HG03342 (cell line): ENCODE measurements around the gene BAIAP2.
"Not testable (repeated sequence)": the region's sequence is repeated elsewhere in the genome, so short reads cannot be mapped to it uniquely, and the experiment has no call there.

Experiments used
- ATAC-seq: cut with Tn5 transposase; IDR thresholded peaks from one replicate; pipeline ENCODE4 v1.9.1; 2021; ENCODE audit warnings: mild to moderate bottlenecking, moderate library complexity; ENCODE audit not compliant: unreplicated experiment

Gene BAIAP2

DNA sequence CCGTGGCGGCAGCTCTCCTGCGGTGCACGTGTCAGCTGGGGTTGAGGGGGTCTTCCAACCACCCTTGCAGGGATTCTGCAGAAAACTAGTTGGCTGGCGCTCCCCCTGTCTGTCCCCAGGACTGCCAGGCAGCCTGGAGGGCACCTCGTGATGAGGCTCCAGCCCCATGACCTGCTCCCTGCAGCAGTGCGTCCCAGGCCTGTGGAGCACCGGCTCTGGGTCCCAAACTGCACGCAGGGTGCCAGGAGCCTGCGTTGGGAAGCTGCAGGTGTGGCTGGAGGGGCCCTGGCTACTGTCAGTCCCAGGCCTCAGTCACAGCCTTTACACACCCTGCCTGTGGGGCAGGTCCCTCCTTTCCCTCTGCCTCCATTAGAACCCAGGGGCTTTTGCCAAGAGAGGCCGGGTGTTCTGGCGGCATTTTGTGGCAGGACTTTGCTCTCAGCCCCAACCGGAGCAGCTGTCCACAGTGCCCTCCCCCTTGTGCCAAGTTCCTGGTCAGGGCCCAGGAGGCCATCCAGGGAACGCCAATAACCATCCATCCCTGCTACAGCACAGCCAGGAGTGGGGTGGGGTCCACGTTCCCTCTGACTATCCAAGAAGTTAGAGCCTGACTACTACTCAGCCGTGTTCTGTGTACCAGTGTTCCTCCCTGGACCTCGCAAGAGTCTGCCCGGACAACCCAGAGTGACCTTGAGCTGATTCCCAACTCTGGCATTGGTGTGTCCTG, 34.2 kb upstream of the BAIAP2 start:
- no peak for ATAC-seq

DNA sequence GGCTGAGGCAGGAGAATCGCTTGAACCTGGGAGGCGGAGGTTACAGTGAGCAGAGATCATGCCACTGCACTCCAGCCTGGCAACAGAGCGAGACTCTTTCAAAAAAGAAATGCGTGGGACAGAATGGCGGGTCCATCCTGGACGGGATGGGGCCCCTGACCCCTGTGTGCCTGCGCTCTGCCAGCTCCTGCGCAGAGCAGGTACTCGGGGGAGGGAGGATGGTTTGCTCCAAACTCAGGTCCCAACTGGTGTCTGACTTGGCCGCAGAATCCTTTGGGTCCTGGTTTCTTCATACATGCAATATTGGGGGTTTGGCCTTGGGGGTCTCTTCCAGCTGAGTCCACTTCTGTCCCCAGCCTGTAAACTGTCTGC, 33.0 kb upstream of the BAIAP2 start:
- no peak for ATAC-seq

DNA sequence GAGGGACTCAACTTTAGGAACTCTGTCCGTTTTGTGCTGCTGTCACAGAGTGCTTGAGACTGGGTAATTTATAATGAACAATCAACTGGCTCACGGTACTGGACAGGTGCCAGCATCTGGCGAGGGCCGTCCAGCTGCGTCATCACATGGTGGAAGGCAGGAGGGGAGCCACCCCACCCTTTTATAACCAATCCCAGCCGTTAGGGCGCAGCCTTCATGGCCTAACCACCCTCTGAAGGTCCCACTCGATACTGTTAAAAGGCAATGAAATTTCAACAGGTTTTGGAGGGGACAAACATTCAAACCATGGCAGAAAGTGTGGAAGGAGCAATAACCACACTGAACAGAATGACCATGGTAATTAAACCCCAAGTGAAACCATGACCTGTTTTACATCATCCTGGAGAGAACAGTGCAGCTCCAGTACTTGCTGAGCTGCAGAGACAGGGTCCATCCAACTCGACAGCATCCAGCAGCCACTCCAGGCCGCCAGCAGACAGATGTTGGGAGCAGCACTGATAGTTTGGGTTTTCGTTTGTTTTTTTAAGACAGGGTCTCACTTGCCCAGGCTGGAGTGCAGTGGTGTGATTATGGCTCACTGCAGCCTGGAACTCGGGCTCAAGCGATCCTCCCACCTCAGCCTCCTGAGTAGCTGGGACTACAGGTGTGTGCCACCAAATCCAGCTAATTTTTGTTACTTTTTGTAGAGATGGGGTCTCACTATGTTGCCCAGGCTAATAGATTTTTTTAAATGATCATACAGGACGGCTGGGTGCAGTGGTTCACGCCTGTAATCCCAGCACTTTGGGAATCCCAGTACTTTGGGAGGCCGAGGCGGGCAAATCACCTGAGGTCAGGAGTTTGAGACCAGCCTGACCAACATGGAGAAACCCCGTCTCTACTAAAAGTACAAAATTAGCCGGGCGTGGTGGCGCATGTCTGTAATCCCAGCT, 32.3 kb upstream of the BAIAP2 start:
- no peak for ATAC-seq

DNA sequence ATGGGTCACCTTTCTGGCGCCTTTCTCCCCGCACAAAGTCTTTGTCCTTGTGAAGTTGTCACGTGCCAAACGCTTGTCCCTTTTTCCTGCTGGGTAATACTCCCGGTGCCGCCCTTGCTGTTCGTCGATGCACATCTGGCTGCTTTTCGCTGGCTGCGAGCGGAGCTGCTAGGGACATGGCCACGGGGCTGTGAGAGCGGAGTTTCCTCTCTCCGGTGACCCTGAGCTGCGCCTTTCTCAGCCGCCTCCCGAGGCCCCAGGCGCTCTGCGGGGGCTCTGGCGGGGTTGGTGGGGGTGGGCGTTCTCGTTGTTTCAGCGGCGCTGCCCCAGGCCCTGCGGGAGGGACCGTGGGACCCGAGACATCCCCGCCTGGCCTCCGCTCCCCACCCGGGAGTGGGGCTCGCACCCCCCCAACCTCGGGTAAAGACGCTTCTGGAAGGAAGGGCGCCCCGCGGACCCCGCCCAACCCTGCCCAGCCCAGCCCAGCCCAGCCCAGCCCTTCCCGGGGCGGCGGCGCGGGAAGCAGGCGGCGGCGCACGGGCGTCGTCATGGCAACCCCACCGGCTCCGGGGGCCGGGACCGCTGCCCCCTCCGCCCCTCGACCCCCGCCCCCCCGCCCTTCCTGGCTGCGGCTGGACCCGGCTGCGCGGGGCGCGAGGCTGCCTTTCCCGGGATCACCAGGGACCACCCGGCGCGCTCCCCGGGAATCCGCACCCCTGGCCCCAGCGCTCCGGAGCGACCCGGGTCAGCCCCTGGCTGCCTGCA, 31.1 kb upstream of the BAIAP2 start:
- ATAC-seq = no peak

DNA sequence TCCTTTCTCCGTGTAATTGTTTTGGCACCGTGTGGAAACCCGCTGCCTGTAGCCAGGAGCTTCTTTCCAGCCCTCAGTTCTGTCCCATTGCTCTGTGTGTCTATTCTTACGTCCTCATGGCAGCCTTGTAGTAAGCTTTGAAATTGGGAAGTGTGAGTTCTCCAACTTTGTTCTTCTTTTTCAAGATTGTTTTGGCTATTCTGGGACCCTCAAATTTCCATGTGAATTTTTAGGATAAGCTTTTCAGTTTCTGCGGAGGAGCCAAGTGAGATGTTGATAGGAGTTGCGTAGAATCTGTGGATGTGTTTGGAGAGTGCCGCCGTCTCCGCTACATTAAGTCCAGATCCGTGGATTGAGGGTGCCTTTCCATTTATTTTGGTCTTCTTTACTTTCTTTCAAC, 28.1 kb upstream of the BAIAP2 start:
- ATAC-seq = no peak

DNA sequence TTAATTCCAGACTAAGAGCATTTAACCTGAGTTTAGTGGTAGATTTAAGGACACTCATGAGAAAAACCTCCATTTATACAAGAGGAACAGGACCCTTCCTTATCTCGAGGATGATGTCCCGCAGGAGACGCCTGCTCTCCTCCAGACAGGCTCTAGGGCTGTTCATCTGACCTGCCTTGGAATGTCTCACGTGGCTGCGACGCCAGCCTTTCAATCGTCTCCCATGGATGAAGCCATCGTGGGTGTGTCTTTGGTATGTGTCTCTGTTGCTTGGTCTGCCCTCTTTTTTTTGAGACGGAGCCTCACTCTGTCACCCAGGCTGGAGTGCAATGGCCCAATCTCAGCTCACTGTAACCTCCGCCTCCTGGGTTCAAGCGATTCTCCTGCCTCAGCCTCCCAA, 26.8 kb upstream of the BAIAP2 start:
- ATAC-seq = no peak

DNA sequence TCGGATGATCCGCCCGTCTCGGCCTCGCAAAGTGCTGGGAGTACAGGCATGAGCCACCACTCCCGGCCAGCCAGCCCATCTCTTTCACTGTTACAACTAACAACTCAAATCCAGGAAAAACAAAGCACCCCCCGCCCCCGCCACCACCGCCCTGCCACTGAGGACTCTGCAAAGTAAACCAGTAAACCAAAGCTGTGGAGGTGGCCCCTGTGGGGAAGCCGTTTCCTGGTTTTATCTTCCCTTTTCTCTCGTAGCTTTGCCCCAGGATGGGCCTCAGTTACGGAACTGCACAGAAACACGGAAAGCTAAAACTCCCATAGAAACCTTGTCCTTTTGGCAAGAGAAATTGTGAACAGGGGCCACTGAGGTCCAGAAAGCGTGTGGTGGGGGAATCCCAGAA, 25.8 kb upstream of the BAIAP2 start:
- no peak for ATAC-seq

DNA sequence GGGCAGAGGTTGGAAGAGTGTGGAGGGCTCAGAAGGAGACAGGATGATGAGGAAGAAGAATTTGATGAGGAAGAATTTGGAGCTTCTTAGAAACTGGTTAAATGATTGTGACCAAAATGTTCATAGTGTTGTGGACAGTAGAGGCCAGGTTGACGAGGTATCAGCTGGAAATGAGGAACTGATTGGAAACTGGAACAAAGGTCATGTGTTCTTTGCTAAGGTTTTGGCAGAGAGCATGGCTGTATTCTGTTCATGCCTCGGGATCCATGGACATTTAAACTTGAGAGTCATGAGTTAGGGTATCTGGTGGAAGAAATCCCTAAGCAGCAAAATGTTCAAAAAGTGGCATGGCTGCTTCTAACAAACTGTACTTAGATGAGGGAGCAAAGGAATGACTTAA, 24.0 kb upstream of the BAIAP2 start:
- ATAC-seq = no peak

DNA sequence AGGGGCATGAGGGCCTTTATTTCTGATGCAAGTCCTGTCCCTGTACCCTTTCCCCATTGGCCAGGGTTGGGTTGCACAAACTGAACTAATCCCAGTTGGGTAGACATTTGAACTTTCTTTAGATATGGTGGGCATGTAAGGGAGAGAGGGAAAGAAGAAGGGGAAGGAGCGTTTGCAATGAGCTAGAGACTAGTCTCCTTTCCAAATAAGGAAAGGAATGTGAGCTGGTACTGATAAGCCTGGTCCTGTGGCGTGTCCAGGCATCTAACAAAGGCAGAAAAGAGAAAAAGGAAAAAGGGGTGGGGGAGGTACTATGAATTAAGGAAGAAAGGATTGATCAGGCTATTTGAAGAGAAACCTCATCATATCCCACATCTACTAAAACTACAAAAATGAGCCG, 23.0 kb upstream of the BAIAP2 start:
- ATAC-seq = no peak

DNA sequence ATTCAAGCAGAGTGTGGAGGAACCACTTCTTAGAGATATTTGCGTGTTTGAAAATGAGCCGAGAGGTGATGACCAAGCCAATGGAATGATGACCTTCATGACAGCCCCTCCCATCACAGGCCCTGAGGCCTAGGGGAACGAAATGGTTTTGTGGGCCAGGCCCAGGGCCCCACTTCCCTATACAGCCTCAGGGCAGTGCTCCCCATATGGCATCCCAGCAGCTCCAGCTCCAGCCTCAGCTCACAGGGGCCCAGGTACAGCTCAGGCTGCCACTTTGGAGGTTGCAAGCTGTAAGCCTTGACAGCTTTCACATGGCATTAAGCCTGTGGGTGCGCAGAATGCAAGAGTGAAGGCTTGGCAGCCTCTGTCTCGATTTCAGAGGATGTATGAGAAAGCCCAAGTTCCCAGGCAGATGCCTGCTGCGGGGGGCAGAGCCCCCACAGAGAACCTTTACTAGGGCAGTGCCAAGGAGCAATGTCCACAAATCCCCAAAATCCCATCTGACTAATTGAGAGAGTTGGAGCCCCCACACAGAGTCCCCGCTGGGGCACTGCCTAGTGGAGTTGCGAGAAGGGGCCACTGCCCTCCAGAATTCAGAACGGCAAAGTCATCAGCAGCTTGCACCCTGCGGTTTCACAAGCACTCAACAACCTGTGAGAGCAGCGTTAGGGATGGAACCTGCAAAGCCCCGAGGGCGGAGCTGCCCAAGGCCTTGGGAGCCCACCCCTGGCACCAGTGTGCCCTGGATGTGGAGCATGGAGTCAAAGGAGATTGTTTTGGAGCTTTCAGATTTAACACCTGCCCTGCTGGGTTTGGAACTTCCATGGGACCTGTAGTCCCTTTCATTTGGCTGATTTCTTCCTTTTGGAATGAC, 22.1 kb upstream of the BAIAP2 start:
- ATAC-seq = no peak

DNA sequence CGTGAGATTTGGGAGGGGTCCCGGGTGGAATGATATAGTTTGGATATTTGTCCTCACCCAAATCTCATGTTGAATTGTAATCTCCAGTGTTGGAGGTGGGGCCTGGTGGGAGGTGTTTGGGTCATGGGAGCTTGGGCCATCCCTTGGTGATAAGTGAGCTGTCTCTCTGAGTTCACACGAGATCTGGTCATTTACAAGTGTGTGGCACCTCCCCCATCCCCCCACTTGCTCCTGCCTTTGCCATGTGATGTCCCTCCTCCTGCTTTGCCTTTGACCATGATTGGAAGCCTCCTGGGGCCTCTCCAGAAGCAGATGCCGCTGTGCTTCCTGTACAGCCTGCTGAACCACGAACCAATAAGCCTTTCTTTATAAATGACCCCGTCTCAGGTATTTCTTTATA, 21.3 kb upstream of the BAIAP2 start:
- ATAC-seq = no peak

DNA sequence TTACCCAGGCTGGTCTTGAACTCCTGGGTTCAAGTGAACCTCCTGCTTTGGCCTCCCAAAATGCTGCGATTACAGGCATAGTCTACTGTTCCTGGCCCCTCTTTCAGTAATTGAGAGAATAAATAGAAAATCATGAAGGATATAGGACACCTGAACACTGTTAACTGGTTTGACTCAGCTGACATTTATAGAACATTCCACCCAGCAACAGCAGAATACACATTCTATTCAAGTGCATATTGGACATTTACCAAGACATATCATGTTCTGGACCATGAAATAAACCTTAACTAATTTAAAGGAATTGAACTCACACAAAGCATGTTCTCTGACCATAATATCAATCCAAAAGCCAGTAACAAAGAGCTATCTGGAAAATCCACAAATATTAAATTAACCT, 19.8 kb upstream of the BAIAP2 start:
- ATAC-seq = no peak

DNA sequence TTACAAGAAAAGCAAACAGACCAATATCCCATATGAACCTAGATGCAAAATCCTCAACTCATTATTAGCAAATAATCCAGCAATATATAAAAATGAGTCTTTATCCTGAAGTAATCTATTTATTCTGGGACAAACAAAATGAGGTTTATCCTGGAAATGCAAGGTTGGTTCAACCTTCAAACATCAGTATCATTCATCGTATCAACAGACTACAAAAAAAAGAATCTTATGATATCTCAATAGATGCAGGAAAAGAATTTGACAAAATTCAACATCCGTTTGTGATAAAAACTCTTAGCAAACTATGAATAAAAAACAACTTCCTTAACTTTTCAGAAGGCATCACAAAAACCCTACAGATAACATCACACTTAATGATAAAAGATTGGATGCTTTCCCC, 18.4 kb upstream of the BAIAP2 start:
- ATAC-seq = no peak

DNA sequence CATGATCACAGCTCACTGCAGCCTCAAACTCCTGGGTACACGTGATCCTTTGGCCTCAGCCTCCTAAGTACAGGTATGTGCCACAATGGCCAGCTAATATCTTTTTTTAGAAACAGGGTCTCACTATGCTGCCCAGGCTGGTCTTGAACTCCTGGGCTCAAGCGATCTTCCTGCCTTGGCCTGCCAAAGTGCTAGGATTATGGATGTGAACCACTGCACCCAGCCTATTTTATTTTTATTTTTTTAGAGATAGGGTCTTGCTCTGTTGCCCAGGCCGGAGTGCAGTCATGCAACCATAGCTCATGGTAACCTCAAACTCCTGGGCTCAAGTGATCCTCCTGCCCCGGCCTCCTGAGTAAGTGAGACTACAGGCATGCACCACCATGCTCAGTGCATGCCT, 17.6 kb upstream of the BAIAP2 start:
- not testable (repeated sequence) for ATAC-seq

DNA sequence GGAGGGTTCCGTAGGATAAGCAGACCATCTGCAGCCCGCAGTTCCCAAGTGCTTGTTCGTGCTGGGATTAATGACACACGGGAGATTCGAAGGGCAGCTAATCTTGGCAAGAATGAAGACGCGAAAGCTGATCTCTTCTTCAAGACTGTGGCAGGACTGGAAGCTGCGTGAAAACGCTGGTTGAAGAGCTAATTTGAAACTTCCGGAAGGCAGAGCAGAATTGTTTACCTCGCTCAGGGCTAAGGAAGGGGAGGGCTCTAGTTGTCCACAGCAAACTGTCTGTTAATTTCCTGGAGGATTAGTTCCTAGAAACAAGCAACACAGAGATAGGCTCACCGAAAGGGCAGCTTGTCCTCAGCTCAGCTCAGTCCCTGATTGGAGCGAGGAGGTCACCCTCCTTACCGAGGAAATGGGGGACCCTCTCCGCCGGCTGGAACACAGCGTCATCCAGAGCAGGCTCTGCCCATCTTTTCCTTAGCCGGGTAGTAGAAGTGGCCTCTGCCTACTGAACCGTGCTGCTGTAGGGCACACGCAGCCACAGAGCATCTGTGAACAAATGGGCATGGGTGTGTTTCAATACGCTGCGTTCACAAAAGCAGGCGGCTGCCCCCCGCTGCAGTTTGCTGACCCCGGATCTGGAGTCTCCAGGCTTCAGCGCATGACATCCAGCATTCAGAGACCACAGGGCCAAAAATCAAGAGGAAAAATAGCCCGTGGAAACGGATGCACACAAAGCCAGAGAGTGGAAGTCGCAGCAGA, 16.7 kb upstream of the BAIAP2 start:
- ATAC-seq = no peak

DNA sequence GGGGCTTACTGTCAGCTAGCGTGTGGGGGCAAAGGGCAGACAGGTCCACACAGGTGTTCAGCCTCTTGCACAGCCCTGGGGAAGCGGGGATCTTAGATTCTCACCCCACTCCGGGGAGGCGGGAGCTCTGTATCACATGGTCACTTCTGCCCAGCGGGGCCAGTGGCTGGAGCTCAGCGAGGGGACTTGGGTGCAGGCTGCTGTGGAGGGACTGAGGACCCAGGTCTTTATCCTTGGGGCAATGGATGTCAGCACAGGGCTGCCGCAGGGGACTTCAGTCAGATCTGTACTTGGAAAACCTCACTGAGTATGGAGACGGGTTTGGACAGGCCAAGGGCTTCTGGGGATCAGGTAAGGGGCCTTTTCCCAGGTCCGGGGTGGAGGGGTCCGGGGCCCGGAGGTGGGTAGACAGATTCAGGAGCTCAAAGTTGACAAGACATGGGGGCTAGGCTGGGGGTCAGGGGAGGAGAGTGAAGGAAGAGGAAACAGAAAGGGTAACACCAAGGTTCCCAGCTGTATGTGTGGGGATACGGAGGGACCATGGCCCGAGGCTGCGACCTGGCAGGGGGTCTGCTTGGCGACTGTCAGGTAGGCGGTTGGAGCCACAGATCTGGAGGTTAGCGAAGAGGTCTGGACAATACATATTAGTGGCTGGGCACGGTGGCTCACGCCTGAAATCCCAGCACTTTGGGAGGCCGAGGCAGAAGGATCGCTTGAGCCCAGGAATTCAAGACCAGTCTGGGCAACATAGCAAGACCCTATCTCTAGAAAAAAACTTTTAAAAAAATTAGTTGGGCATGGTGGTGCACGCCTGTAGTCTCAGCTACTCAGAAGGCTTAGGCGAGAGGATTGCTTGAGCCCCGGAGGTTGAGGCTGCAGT, 15.1 kb upstream of the BAIAP2 start:
- no peak for ATAC-seq

DNA sequence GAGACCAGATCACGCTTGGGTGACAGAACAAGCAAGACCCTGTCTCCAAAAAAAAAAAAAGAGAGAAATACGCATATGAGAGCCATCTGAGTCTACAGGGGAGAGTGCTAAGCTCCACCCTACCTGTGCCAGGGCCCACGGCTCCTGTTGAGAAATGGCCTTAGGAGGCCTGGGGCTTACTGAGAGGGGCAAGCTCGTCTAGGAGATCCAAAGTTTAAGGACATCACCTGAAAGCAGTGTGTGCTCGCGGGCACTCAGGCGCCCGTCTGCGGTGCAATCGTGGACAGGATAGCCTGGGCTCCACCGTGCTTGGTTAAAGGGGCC, 14.5 kb upstream of the BAIAP2 start:
- ATAC-seq = no peak

DNA sequence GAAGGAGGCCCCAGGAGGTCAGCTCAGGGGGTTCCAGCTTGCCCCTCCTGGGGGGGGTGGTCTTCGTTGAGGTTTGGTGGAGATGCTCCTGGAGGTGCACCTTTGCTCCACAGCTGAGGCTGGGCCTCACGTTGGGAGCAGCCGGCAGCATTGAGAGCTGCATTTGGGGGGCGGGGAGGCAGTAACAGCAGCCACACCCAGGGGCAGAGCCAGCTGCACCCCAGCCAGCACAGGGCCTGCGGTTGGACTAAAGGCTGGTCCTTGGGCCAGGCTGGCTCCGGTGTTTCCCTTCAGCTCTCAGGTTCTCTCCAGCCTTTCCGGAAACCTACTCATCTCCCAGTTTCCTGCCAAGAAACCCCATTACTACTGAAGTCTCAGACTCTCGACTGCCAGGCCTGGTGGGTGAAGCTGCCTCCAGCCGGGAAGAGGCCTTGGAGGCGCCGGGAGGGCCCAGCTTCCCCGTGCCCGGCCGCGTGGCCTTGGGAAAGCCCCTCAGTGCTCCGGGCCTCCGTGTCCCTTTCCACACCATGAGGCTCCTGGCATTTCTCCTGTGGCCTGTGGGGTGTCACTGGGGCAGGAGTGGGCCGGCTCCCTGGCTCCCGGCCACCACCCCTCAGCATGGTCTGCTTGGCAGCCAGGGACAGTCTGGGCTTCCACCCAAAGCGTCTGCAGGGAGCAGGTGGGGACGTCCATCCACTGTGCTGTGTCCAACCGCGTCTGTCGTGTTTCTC, 14.0 kb upstream of the BAIAP2 start:
- ATAC-seq = no peak
